H1 (cell line): ENCODE results near the gene CD300LB. TPM values are rescaled to one million over a fixed set of nuclear protein-coding genes. Genes with fewer than 3 reads are reported as not detected.

ENCODE experiments used
- CTCF ChIA-PET: fragments of 300-600 bp; sonication (Branson Sonifier 250); formaldehyde crosslinking; loops from one replicate; lab custom pipeline; 2021; ENCODE audit not compliant: partially characterized antibody; lab: Charles Lee
- POLR2A ChIA-PET: fragments of 300-600 bp; sonication (Branson Sonifier 250); formaldehyde crosslinking; loops from one replicate; lab custom pipeline; 2021; ENCODE audit warnings: inconsistent platforms; ENCODE audit not compliant: partially characterized antibody; lab: Charles Lee
- DNase-seq, 2 experiments: peaks; one replicate each; pipeline versions ENCODE4 v3.0.0 to v3.0.0-alpha.2; 2010 to 2022; ENCODE audit warnings: low spot score in 2 of 2, low read depth in 1 of 2, mixed read lengths in 1 of 2
- FAIRE-seq: peaks from 2 replicates; lab custom pipeline; 2011; peaks lifted over from hg19 to GRCh38; lab: Jason Lieb, UNC
- H2AFZ ChIP-seq: 2 replicates; pipeline ENCODE4 v1.8.1; 2012; ENCODE audit warnings: low read length, inconsistent platforms
- H2AK5ac ChIP-seq: 2 replicates; pipeline ENCODE4 v1.6.1; 2013; ENCODE audit warnings: low read depth, low read length
- H2BK120ac ChIP-seq: replicated peaks from 2 replicates; pipeline ENCODE3; 2013; ENCODE audit warnings: low read depth, low read length, inconsistent platforms
- H2BK12ac ChIP-seq: 2 replicates; pipeline ENCODE4 v1.6.1; 2013; ENCODE audit warnings: low read depth, low read length
- H2BK15ac ChIP-seq: 2 replicates; pipeline ENCODE4 v1.6.1; 2013; ENCODE audit warnings: low read length
- H2BK20ac ChIP-seq: 2 replicates; pipeline ENCODE4 v1.6.1; 2013; ENCODE audit warnings: low read length
- H2BK5ac ChIP-seq: 2 replicates; pipeline ENCODE4 v1.6.1; 2013; ENCODE audit warnings: low read depth, low read length
- H3K14ac ChIP-seq: 2 replicates; pipeline ENCODE4 v1.6.1; 2013; ENCODE audit warnings: inconsistent platforms; ENCODE audit not compliant: insufficient read length
- H3K18ac ChIP-seq: 2 replicates; pipeline ENCODE4 v1.6.1; 2013; ENCODE audit warnings: low read length; ENCODE audit errors: extremely low read depth
- H3K23ac ChIP-seq: 2 replicates; pipeline ENCODE4 v1.6.1; 2013; ENCODE audit warnings: inconsistent platforms; ENCODE audit not compliant: insufficient read length
- H3K23me2 ChIP-seq: 2 replicates; pipeline ENCODE4 v1.6.1; 2013; ENCODE audit warnings: low read depth, low read length
- H3K27ac ChIP-seq: 2 replicates; pipeline ENCODE4 v1.6.1; 2011; ENCODE audit warnings: low read depth, low read length, inconsistent platforms
- H3K27me3 ChIP-seq, 4 experiments: replicated peaks in 1 of 4; 1 replicate in 1 of 4; 2 replicates in 3 of 4; pipeline versions ENCODE4 v1.6.1 to v1.8.1; 2011 to 2013; ENCODE audit warnings: low read length in 3 of 4, mild to moderate bottlenecking in 3 of 4, inconsistent platforms in 2 of 4, mixed read lengths in 2 of 4, moderate library complexity in 1 of 4; ENCODE audit not compliant: control insufficient read depth in 3 of 4, insufficient read depth in 3 of 4; ENCODE audit errors: extremely low read depth in 1 of 4
- H3K36me3 ChIP-seq, 4 experiments: 2 replicates each; pipeline versions ENCODE4 v1.6.1 to v1.8.1; 2011 to 2013; ENCODE audit warnings: mild to moderate bottlenecking in 4 of 4, low read length in 3 of 4, moderate library complexity in 2 of 4, control low read depth in 1 of 4, inconsistent platforms in 1 of 4; ENCODE audit not compliant: insufficient read depth in 4 of 4, control insufficient read depth in 2 of 4
- H3K4ac ChIP-seq: replicated peaks from 2 replicates; pipeline ENCODE3; 2013; ENCODE audit warnings: low read length, low read depth, mixed read lengths, inconsistent platforms; ENCODE audit not compliant: insufficient read length
- H3K4me1 ChIP-seq, 4 experiments: replicated peaks in 1 of 4; 1 replicate in 1 of 4; 2 replicates in 3 of 4; pipeline versions ENCODE4 v1.6.1 to v1.8.1; 2011 to 2013; ENCODE audit warnings: low read length in 3 of 4, inconsistent platforms in 2 of 4, mixed read lengths in 1 of 4; ENCODE audit not compliant: insufficient read depth in 4 of 4, control insufficient read depth in 3 of 4
- H3K4me2 ChIP-seq, 2 experiments: 2 replicates each; pipeline versions ENCODE4 v1.6.1 to v1.8.1; 2011 to 2013; ENCODE audit warnings: low read depth in 2 of 2, low read length in 2 of 2, control low read depth in 1 of 2, inconsistent platforms in 1 of 2, mild to moderate bottlenecking in 1 of 2; ENCODE audit not compliant: insufficient read depth in 1 of 2
- H3K4me3 ChIP-seq, 4 experiments: fragments of 200-600, 300-600 bp in 1 of 4; sonication (generic), shearing (Covaris generic), sonication (Bioruptor Twin) in 1 of 4; 2 replicates each; pipeline versions ENCODE4 v1.5.1 to v1.8.1; 2011 to 2016; ENCODE audit warnings: low read length in 4 of 4, low read depth in 3 of 4, control low read depth in 2 of 4, inconsistent platforms in 2 of 4, mild to moderate bottlenecking in 2 of 4, mixed read lengths in 1 of 4, moderate library complexity in 1 of 4; ENCODE audit not compliant: insufficient read depth in 2 of 4; ENCODE audit errors: extremely low read depth in 1 of 4
- H3K56ac ChIP-seq: replicated peaks from 2 replicates; pipeline ENCODE3; 2013; ENCODE audit warnings: low read depth, mild to moderate bottlenecking, mixed read lengths, low read length, inconsistent platforms; ENCODE audit not compliant: insufficient read length
- H3K79me1 ChIP-seq: 2 replicates; pipeline ENCODE4 v1.6.1; 2013; ENCODE audit warnings: low read depth, low read length, control low read depth
- H3K79me2 ChIP-seq, 2 experiments: 2 replicates each; pipeline versions ENCODE4 v1.6.1 to v1.8.1; 2012 to 2013; ENCODE audit warnings: low read length in 2 of 2, mild to moderate bottlenecking in 2 of 2, inconsistent platforms in 1 of 2; ENCODE audit not compliant: insufficient read depth in 2 of 2, control insufficient read depth in 1 of 2
- H3K9ac ChIP-seq, 4 experiments: replicated peaks in 1 of 4; 1 replicate in 1 of 4; 2 replicates in 3 of 4; pipeline versions ENCODE4 v1.6.1 to v1.8.1; 2011 to 2013; ENCODE audit warnings: low read depth in 3 of 4, low read length in 3 of 4, control low read depth in 2 of 4, mild to moderate bottlenecking in 2 of 4, moderate library complexity in 2 of 4, inconsistent platforms in 1 of 4; ENCODE audit errors: extremely low read depth in 1 of 4
- H3K9me3 ChIP-seq, 2 experiments: 2 replicates each; pipeline versions ENCODE4 v1.6.1 to v1.8.1; 2012 to 2013; ENCODE audit warnings: mild to moderate bottlenecking in 2 of 2, moderate library complexity in 2 of 2, control low read depth in 1 of 2, inconsistent platforms in 1 of 2, low read depth in 1 of 2, low read length in 1 of 2, mixed read lengths in 1 of 2; ENCODE audit not compliant: insufficient read depth in 2 of 2
- H4K20me1 ChIP-seq, 2 experiments: replicated peaks in 1 of 2; 2 replicates each; pipeline versions ENCODE3 to v1.8.1; 2011 to 2013; ENCODE audit warnings: inconsistent platforms in 2 of 2, low read length in 2 of 2, mild to moderate bottlenecking in 1 of 2; ENCODE audit not compliant: insufficient read depth in 2 of 2, control insufficient read depth in 1 of 2
- H4K5ac ChIP-seq: 2 replicates; pipeline ENCODE4 v1.6.1; 2013; ENCODE audit warnings: low read length, low read depth, mixed read lengths, inconsistent platforms; ENCODE audit not compliant: insufficient read length
- H4K8ac ChIP-seq: 2 replicates; pipeline ENCODE4 v1.8.0; 2013; ENCODE audit warnings: mild to moderate bottlenecking, moderate library complexity, low read length, inconsistent platforms; ENCODE audit not compliant: insufficient read depth; ENCODE audit errors: extremely low read depth
- H4K91ac ChIP-seq: replicated peaks from 2 replicates; pipeline ENCODE3; 2013; ENCODE audit warnings: low read length, mixed read lengths, inconsistent platforms; ENCODE audit not compliant: insufficient read length
- ASH2L ChIP-seq: fragments of 200-600, 300-600 bp; sonication (generic); IDR thresholded peaks from one replicate; pipeline ENCODE4 v1.7.1; 2017; ENCODE audit warnings: low read length
- ATF3 ChIP-seq: IDR thresholded peaks from 2 replicates; pipeline ENCODE4 v1.6.1; 2011; ENCODE audit warnings: low read depth, mild to moderate bottlenecking, low read length; ENCODE audit not compliant: insufficient read depth
- BACH1 ChIP-seq: IDR thresholded peaks from 2 replicates; pipeline ENCODE4 v1.6.1; 2012; ENCODE audit warnings: low read length, improper control_type of control experiment
- EZH2 ChIP-seq: fragments of 200-600 bp; sonication (generic); IDR thresholded peaks from 2 replicates; pipeline ENCODE4 v1.7.1; 2012; ENCODE audit warnings: low read depth, mild to moderate bottlenecking, moderate library complexity, low read length, inconsistent platforms; ENCODE audit not compliant: severe bottlenecking
- FOSL1 ChIP-seq: IDR thresholded peaks from 2 replicates; pipeline ENCODE4 v1.6.1; 2011; ENCODE audit warnings: mild to moderate bottlenecking, low read depth, low read length, moderate library complexity; ENCODE audit not compliant: insufficient read depth
- MAX ChIP-seq: IDR thresholded peaks from 2 replicates; pipeline ENCODE4 v1.6.1; 2012; ENCODE audit warnings: inconsistent platforms
- POLR2A ChIP-seq, 2 experiments: IDR thresholded peaks; 1 replicate in 1 of 2; 2 replicates in 1 of 2; pipeline ENCODE4 v1.6.1; 2011; ENCODE audit warnings: low read depth in 2 of 2, low read length in 2 of 2, mild to moderate bottlenecking in 2 of 2; ENCODE audit errors: control extremely low read depth in 1 of 2
- SAP30 ChIP-seq: fragments of 300-600 bp; sonication (generic); IDR thresholded peaks from 2 replicates; pipeline ENCODE4 v1.7.1; 2012; ENCODE audit warnings: low read length, moderate library complexity, mild to moderate bottlenecking, inconsistent platforms; ENCODE audit not compliant: insufficient read depth, insufficient replicate concordance
- TBP ChIP-seq: IDR thresholded peaks from 2 replicates; pipeline ENCODE4 v1.6.1; 2011; ENCODE audit warnings: low read depth, low read length, improper control_type of control experiment
- ZNF274 ChIP-seq: IDR thresholded peaks from 2 replicates; pipeline ENCODE4 v1.7.0; 2012; ENCODE audit warnings: low read length, borderline replicate concordance; ENCODE audit errors: extremely low read depth
- WGBS, 2 experiments: shearing (Covaris generic) in 1 of 2; methylation state at CpG; one replicate each; pipeline versions ENCODE4 v1.1.6 to v1.1.7; 2013 to 2015; ENCODE audit warnings: low lambda C conversion rate in 2 of 2, mixed read lengths in 2 of 2, inconsistent platforms in 1 of 2, low coverage in 1 of 2, missing lambda C conversion rate in 1 of 2; ENCODE audit not compliant: insufficient replicate concordance in 2 of 2, insufficient coverage in 1 of 2, insufficient read length in 1 of 2; ENCODE audit errors: extremely low coverage in 1 of 2, missing lambda C conversion rate in 1 of 2; 5-methylcytosine and 5-hydroxymethylcytosine counted together
- polyA plus RNA-seq, 7 experiments: library from polyadenylated mRNA; depleted of rRNA in 3 of 7; stranded (reverse) in 5 of 7; unstranded in 2 of 7; fragments of >200 nt in 5 of 7; fragments of 200-250 nt in 2 of 7; gene quantifications; 1 replicate in 5 of 7; 2 replicates in 1 of 7; 4 replicates in 1 of 7; pipeline versions ENCODE4 v1.2.1 to v1.2.3, GENCODE V29; 2011 to 2013; ENCODE audit warnings: missing spikeins in 2 of 7, mixed read lengths in 2 of 7
- total RNA-seq: library from RNA; stranded (reverse); fragmentation: NEBNext Ultra II Directional; extraction: Animal tissue kit (Norgen Biotek cat#: 25700); gene quantifications from 2 replicates; pipeline ENCODE4 v1.2.1, GENCODE V29; 2021

Gene CD300LB
- total and polyA plus RNA-seq, 2 of the 8 experiments (the other 6 are each of a cell fraction or from before 2014, with no cell fraction given), result not detected

DNA sequence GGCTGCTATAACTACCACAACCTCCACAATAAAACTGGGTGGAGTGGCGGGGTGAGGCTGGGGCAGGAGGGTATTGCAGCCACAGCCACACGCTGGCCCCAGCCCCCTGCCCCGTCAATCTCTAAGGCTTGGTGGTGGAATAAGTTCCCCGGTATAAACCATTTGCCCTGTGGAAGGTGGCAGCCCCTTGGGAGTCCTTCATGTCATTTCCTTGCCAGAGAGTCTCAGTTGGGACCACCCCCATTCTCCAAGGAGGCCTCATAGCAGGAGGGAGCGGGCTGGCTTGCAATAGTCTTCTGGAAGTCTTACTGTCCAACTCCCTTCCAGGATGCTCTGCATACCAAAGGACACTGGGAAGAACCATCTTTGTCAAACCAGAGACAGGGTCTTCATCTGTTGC, 45.4 kb downstream of the CD300LB start:
- WGBS, 2 experiments, result 88% methylated on average over 5 of the region's 5 CpGs; no CpG with 5 or more reads in 1 of the 2 experiments
- Histone ChIP-seq H4K91ac (no peak overlapping the region), H3K4me2 (no peak overlapping the region), H2BK12ac (no peak overlapping the region), H4K8ac (no peak overlapping the region; the same call in 1 of the 2 replicates), H3K9ac (no peak overlapping the region), H3K4ac (no peak overlapping the region), H2AFZ (no peak overlapping the region), H2AK5ac (no peak overlapping the region), H4K20me1 (no peaks in the 10 kb centered on the region), H3K79me1 (no peaks in the 10 kb centered on the region), H2BK5ac (no peak overlapping the region), H3K27me3 (no peaks in the 10 kb centered on the region), H2BK120ac (no peak overlapping the region), H3K14ac (no peak overlapping the region), H3K23me2 (no peaks in the 10 kb centered on the region), H2BK15ac (no peak overlapping the region), H3K4me3 (no peak overlapping the region), H3K9me3 (no peaks in the 10 kb centered on the region; a peak in 1 of 4 replicates), H3K27ac (no peak overlapping the region), H3K4me1 (no peaks in the 10 kb centered on the region), H3K56ac (no peak overlapping the region), H3K36me3 (no peaks in the 10 kb centered on the region), H3K18ac (no peak overlapping the region), H3K23ac (no peak overlapping the region), H2BK20ac (no peak overlapping the region), H3K79me2 (no peaks in the 10 kb centered on the region), H4K5ac (no peak overlapping the region)
- TF ChIP-seq POLR2A (IDR thresholded peaks at IDR 0.05; ENCODE audit: control extremely low read depth in 1 of 2, low read depth in 2 of 2, low read length in 2 of 2) (no peak), ASH2L (no peak), MAX (no peak), ZNF274 (no peak), TBP (no peak), EZH2 (no peak), FOSL1 (no peak), ATF3 (no peak), SAP30 (no peak), BACH1 (no peak)
- FAIRE-seq, result no peak
- ChIA-PET CTCF (interaction anchor here (1.9 kb wide), 1 partner anchor 11 kb away, joined by 9 read pairs; no protein-coding TSS in a partner anchor), POLR2A (no interaction called here)
- DNase-seq, result no peak
